HG03135 (cell line): Measurements from ENCODE around the gene PYM1.
"Not testable (repeated sequence)": the region's sequence is repeated elsewhere in the genome, so short reads cannot be mapped to it uniquely, and the experiment has no call there.

Experiments
- ATAC-seq: cut with Tn5 transposase; IDR thresholded peaks from one replicate; pipeline ENCODE4 v1.9.1; 2021; ENCODE audit warnings: mild to moderate bottlenecking, moderate library complexity; ENCODE audit not compliant: unreplicated experiment

Gene PYM1

DNA sequence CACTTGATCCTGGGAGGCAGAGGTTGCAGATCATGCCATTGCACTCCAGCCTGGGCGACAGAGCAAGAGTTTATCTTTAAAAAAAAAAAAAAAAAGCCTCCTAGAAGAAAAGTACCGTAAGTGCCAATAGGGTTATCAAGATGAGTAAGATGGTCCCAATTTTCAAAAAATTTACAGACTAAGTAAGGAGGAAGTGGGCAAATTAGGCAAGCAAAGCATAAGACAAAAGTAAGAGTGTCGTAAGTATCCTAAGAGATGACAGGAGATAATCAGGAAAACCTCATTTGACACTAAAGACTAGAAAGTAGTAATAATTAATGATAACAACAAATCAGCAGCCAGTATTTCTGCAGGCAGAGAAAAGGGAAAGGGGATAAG is 12.2 kb downstream of the PYM1 start:
- ATAC-seq = no peak

DNA sequence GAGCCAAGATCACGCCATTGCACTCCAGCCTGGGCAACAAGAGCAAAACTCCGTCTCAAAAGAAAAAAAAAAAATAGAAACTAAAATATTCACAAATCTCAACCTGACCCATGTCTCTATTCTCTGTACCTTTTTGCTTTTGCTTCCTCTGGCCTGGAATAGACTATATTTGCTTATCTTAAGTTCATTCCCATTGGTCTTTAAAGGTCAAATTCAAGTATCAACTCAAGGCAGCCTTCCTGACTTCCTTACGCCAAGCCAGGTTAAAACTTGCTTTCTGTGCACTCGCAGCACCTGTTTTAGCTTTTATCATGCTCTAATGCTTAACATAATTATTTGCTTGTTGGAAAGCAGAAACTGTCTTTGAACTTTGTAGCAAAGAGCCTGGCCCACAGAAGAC is 14.8 kb downstream of the PYM1 start:
- no peak for ATAC-seq

DNA sequence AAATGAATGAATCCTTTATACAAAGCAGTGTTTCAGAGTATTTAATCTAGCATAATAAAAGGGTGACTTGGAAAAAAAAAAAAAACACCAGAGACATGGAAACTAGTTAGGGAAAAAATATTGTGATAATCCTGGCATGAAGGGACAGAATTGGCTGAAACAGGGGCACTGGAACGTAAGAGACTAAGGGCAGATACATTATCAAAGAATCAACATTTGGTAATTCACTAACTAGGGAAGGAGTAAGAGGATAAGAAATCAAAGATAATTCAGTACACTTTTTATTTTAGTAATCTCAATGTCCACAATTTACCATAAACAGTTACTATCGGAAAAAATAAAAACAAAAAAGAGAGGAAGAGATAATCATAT is 18.2 kb downstream of the PYM1 start:
- ATAC-seq = no peak

- ATAC-seq = no peak
Observed at GRCh38 chr12:55908726-55909512, 18.8 kb downstream of the PYM1 start.

- no peak for ATAC-seq
Observed at GRCh38 chr12:55906056-55906455, 21.6 kb downstream of the PYM1 start.

DNA sequence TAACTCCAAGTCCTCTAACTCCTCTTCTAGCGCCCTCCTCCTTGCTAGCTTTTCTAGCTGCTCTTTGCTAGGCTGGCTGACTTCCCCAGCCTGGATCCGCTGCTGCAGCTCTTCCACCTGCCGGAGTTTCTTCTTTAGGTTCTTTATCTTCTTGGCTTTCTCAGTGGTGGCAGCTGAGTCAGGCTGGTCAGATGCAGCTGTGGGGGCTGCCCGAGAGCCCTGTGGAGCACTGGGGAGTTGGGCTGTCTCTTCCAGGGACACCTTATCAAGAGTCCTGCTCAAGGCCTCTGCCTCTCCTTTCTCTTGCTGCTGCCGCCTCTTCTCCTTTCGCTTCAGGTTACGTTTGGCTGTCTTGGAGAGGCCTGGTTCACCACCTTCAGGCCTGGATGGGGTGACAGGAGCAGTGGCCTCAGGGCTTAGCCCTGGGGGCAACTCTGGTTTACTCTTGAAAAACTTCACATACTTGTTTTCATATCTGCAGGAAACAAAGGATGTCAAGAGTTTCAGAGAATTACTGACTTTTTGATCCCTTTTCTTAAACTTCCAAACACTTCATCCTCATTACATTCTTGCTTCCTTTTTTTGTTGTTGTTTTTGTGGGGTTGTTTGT is 25.7 kb downstream of the PYM1 start:
- no peak for ATAC-seq

DNA sequence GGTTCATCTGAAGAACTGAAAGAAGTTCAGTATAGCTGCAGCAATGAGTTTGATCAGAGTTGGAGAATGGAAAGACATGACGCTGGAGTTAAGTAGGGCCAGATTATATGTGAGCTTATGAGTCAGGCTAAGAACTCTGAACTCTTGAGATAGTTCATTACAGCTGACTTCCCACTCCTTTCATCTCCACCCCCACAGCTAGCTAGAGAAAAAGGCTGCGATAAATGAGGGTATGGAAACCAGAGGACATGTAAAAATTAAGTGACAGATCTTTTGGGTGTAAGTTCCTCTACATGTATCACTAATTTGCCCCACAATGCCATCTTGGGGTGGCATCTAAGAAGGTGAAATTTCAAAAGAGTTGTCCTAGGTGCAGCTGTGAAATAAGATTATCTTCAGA is 28.6 kb downstream of the PYM1 start:
- ATAC-seq = no peak

DNA sequence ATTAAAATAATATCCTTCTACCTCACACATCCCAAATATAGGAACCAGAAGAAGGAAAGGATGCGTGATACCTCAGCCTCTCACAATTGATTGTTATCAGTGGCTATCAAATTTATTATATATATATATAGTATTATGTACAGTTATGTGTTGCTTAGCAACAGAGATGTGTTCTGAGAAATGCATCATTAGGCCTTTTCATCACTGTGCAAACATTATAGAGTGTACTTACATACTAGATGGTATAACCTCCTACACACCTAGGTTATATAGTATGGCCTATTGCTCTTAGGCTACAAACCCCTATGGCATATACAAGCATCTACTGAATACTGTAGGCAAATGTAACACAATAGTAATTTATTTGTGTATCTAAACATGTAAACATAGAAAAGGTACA is 34.0 kb downstream of the PYM1 start:
- no peak for ATAC-seq

DNA sequence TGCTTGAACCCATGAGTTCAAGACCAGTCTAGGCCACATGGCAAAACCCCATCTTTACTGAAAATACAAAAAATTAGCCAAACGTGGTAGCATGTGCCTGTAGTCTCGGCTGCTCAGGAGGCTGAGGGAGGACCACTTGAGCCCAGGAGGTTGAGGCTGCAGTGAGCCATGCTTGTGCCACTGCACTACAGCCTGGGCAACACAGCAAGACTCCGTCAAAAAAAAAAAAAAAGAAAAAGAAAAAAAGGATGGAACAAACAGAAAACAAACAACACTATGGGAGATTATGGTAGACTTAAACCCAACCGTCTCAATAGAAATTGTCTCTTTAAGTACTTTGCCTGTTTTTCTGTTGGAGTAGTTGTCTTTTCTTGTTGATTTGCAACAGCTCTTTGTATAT is 36.4 kb downstream of the PYM1 start:
- no peak for ATAC-seq

GRCh38 chr12:55885113-55885512 is 42.6 kb downstream of the PYM1 start:
- no peak for ATAC-seq

- no peak for ATAC-seq
Observed at GRCh38 chr12:55877824-55878223, 49.9 kb downstream of the PYM1 start.

DNA sequence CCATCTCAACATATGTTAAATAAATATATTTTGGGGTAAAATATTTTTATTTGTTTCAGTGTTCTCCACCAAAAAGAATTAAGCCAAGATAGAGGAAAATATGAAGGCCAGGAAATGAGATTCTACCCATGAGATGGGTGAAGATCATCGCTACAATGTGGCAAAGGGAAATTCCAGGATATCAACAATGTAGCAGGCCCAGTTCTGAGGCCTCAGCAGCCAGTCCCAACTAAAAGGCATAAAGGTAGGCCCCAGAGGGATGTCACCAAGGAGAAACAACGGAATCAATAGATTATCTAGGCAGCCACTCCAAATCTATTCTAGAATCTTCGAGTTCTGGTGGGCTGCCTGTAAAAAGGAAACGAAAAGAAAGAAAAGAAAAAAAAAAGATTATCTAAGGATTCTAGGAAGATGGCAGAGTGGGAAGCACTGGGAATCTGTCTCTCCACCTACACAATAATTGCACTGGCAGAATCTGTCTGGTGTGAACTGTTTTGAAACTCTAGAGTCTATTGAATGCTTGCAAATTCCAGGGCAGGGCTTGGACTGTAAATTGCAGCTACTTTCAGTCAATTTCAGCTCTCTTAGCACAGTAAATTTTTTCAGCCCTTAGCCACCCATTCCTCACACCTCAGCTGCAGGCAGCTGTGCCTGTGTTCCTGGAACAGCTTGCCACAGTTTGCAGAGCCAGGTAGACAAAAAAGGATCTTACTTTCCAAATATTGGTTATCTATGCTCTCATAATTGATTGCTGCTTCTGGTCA is 51.8 kb downstream of the PYM1 start:
- no peak for ATAC-seq

DNA sequence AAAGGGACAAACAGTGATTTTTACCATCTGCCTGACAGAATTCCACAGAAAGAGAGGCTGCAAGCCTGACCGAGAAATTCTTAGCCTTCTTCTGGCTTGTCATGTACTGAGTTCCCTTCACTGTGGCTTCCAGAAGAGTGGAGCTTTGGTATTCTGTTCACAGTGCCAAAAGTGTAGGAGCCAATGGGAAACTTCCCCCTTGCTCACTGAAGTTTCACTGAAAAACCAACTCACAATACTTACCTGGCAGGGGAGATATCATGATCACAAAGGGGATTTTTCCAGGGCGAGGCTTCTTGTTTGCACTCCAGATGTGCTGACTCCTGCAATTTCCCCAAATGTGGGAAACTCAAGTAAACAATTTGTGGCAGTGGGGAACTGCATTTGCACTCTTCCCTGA is 53.3 kb downstream of the PYM1 start:
- no peak for ATAC-seq

DNA sequence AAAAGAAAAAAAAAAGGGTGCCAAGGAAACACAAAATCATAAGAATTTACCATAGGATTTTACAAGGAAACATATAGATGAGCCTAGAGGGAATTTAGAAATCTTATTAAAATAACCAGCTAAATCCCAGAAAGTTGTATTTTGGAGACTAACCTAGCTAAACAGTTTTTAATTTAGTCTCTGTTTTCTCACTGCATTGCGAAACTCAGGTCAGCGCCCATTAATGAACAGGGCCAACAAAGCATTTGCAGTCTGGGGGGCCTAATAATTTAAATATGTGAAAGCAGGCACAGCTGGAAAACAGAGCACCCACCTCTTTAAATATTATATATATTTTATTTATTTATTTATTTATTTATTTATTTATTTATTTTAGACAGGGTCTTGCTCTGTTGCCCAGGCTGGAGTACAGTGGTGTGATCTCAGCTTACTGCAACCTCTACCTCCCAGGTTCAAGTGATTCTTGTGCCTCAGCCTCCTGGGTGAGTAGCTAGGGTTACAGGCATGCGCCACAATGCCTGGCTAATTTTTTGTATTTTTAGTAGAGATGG is 61.2 kb downstream of the PYM1 start:
- not testable (repeated sequence) for ATAC-seq

DNA sequence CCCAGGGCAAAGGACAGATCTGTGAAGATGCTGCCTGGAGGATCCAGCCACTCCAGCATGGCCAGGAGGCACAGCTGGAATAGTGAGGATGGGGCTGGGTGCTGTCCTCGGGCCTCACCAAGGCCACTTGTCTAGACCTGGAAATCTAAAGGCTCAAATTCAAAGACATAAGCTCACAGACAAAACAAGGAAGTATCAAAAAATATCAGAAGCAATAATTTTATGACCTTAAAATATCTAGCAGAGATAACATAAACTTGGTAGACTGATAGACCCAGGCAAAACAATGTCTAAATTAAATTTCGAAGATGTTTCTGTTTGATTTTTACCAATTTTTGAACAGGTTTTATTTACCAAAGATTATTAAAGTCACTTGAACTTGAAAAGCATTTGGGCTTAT is 62.4 kb downstream of the PYM1 start:
- ATAC-seq = no peak

GRCh38 chr12:55862931-55863330 is 64.8 kb downstream of the PYM1 start:
- not testable (repeated sequence) for ATAC-seq

DNA sequence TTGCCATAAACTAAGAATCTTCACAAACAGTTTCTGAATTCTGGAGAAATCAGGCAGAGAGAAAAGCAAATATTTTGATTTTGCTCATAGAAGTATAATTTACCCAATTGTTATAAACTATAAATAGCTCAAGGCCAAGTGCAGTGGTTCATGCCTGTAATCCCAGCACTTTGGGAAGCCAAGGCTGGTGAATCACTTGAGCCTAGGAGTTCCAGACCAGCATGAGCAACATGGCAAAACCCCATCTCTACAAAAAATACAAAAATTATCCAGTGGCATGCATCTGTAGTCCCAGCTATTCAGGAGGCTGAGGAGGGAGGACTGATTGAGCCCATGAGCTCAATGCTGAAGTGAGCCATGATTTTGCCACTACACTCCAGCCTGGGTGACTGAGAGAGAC is 65.4 kb downstream of the PYM1 start:
- ATAC-seq = no peak

DNA sequence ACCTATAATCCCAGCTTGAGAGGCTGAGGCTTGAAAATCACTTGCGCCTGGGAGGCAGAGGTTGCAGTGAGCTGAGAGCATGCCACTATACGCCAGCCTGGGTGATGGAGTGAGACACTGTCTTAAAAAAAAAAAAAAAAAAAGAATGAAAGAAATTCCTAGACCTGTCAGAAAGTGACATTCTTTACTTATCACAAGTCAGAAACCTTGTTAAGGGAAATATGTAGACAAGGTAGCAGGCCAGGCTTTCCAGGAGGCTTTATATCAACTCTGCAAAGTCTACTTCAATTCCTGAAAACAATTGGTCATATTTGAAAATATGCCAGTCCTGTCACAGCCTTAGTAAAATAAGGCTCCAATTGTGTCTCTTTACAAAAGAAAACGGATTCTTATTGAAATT is 65.8 kb downstream of the PYM1 start:
- ATAC-seq = no peak

DNA sequence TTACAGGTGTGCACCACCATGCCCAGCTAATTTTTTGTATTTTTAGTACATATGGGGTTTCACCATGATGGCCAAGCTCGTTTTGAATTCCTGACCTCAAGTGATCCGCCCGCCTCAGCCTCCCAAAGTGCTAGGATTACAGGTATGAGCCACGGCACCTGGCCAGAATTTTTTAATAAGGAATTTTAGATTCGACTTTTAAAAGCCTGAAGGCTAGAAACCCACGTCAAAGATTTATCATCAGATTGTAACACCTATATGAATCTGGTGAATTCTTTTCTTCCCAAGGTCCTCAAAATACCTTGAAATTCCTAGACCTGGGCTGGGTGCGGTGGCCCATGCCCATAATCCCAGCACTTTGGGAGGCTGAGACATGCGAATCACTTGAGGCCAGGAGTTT is 66.3 kb downstream of the PYM1 start:
- ATAC-seq = no peak

GRCh38 chr12:55852740-55853139 is 75.0 kb downstream of the PYM1 start:
- ATAC-seq = no peak
